Measurements from ENCODE around the gene TRIM23. TPM values are rescaled to one million over a fixed set of nuclear protein-coding genes. Genes with fewer than 3 reads are reported as not detected.

Gene TRIM23
- polyA plus RNA-seq (2013, experiment 1 of 2): 6.4 TPM
- 6.5 TPM for polyA plus RNA-seq (2013, experiment 2 of 2)

DNA sequence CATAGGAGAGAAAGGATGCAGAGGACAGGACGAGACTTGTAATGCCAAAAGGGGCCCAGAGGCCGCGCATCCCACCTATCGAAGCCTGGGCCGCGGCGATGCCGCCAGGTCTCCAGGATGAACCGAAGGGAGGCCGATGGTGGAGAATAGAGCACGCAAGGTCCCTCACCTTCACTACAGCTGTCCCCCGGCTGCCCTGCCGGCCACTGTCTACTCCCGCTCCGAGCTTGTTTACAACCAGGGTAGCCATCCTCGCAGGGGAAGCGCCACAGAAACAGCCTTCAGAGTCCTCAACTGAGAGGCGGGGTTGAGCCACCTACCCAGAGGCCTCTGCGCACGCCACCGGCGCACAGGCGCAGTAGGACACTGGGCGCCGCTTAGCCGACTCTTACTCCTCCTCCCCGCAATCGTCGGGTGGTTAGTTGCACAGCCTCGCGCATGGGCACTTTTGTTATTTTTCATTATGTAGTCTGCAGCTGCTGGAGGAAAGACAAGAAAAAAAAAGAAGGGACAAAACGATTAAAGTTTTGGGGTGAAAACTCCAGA lies at the start of gene TRIM23:
Gene TRIM23, minus strand, starts transcription at position 309 of the 546 bp plus-strand sequence. Its CDS starts 59 bp downstream, at position 250.
- H3K9me3 ChIP-seq (replicated peaks in 1 of 2; ENCODE audit: control insufficient read depth in 2 of 2, insufficient read depth in 1 of 2, low read depth in 1 of 2, low read length in 2 of 2): no peaks in the 10 kb centered on the region
- peak within 1 kb of the TSS; percentile 66 for H3K4me2 ChIP-seq (ENCODE audit: insufficient read depth, low read length, poor library complexity, severe bottlenecking)
- peaks cover 6 to 13% of the 10 kb centered on the region in 2 donors for H3K4me1 ChIP-seq (ENCODE audit: control insufficient read depth in 2 of 2, insufficient read depth in 1 of 2, low read depth in 1 of 2, low read length in 2 of 2)
- no peak within 1 kb of the TSS for H2BK5ac ChIP-seq (ENCODE audit: low read length)
- no peak within 1 kb of the TSS for H3K4ac ChIP-seq (ENCODE audit: low read length)
- H3K23ac ChIP-seq (ENCODE audit: low read depth, low read length, poor library complexity): no peak within 1 kb of the TSS
- no peak within 1 kb of the TSS for H2BK12ac ChIP-seq (ENCODE audit: low read length)
- H3K4me3 ChIP-seq (ENCODE audit: low read length in 2 of 2): peak within 1 kb of the TSS; percentile 75 to 97
- H3K14ac ChIP-seq (ENCODE audit: low read length): no peak within 1 kb of the TSS
- H3K27ac ChIP-seq (replicated peaks; ENCODE audit: low read length): peak within 1 kb of the TSS; percentile 50
- H2BK15ac ChIP-seq (ENCODE audit: low read length): no peak within 1 kb of the TSS
- H3K79me1 ChIP-seq (ENCODE audit: low read depth, low read length): no peaks in the 10 kb centered on the region
- DNase-seq (ENCODE audit: low spot score): peak; percentile 89
- no peak within 1 kb of the TSS for H2BK120ac ChIP-seq (ENCODE audit: low read depth, low read length)
- no peaks in the 10 kb centered on the region for H3K27me3 ChIP-seq (ENCODE audit: control insufficient read depth in 3 of 3, insufficient read depth in 3 of 3, low read depth in 1 of 3, low read length in 3 of 3)
- H2AFZ ChIP-seq (ENCODE audit: low read length): peak within 1 kb of the TSS; percentile 93
- H4K8ac ChIP-seq (ENCODE audit: low read depth, low read length): peak within 1 kb of the TSS; percentile 66
- H2AK5ac ChIP-seq (ENCODE audit: low read depth, low read length): no peak within 1 kb of the TSS
- H3K36me3 ChIP-seq (replicated peaks in 1 of 2; ENCODE audit: control insufficient read depth in 2 of 2, insufficient read depth in 2 of 2, low read length in 2 of 2): peaks cover 0 to 4% of the 10 kb centered on the region in 2 donors
- H4K91ac ChIP-seq (ENCODE audit: low read depth, low read length, poor library complexity): no peak within 1 kb of the TSS
- no CpG with 5 or more reads among the region's 32 CpGs for WGBS, 2 donors (ENCODE audit: extremely low coverage in 2 of 2, insufficient read length in 2 of 2, insufficient replicate concordance in 1 of 2)
- H3K9ac ChIP-seq (ENCODE audit: low read depth, low read length, poor library complexity): peak within 1 kb of the TSS; percentile 93
- peak within 1 kb of the TSS; percentile 94 for H3K18ac ChIP-seq (ENCODE audit: low read length)

DNA sequence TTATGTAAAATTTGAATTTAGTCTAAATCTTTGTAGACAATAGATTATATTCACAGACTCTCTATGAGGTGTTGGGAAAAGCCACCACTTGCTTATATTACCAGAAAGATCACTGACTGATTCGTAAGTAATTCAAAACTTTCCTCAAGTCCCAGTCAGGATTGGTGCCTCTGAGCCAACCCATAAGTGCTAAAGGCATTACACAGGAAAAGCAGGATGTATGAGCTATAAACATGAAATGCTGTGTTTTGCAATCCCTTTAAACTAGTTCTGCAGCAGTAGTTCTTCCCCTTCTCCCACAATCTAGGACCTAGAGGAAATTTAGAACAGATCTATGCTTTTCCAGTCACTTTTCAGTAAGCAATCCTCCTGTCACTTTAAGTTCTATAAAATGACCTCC lies 48.7 kb upstream of the TRIM23 start:
- H3K4ac ChIP-seq (ENCODE audit: low read length): no peak overlapping the region
- no peak for DNase-seq (ENCODE audit: low spot score)
- H4K8ac ChIP-seq (ENCODE audit: low read depth, low read length): no peak overlapping the region
- H2BK12ac ChIP-seq (ENCODE audit: low read length): no peak overlapping the region
- no peak overlapping the region for H2BK5ac ChIP-seq (ENCODE audit: low read length)
- peaks cover 1% of the 10 kb centered on the region for H3K79me1 ChIP-seq (ENCODE audit: low read depth, low read length)
- no peaks in the 10 kb centered on the region for H3K9me3 ChIP-seq (replicated peaks in 1 of 2; ENCODE audit: control insufficient read depth in 2 of 2, insufficient read depth in 1 of 2, low read depth in 1 of 2, low read length in 2 of 2)
- no peak overlapping the region for H2BK15ac ChIP-seq (ENCODE audit: low read length)
- no CpG with 5 or more reads among the region's 1 CpG for WGBS, 2 donors (ENCODE audit: extremely low coverage in 2 of 2, insufficient read length in 2 of 2, insufficient replicate concordance in 1 of 2)
- no peak overlapping the region for H2AFZ ChIP-seq (ENCODE audit: low read length)
- H3K4me2 ChIP-seq (ENCODE audit: insufficient read depth, low read length, poor library complexity, severe bottlenecking): no peak overlapping the region
- H3K18ac ChIP-seq (ENCODE audit: low read length): no peak overlapping the region
- H3K4me1 ChIP-seq (ENCODE audit: control insufficient read depth in 2 of 2, insufficient read depth in 1 of 2, low read depth in 1 of 2, low read length in 2 of 2): no peaks in the 10 kb centered on the region
- no peaks in the 10 kb centered on the region for H3K27me3 ChIP-seq (ENCODE audit: control insufficient read depth in 3 of 3, insufficient read depth in 3 of 3, low read depth in 1 of 3, low read length in 3 of 3)
- no peak overlapping the region for H3K9ac ChIP-seq (ENCODE audit: low read depth, low read length, poor library complexity)
- H2BK120ac ChIP-seq (ENCODE audit: low read depth, low read length): no peak overlapping the region
- H3K23ac ChIP-seq (ENCODE audit: low read depth, low read length, poor library complexity): no peak overlapping the region
- peaks cover 0 to 42% of the 10 kb centered on the region in 2 donors for H3K36me3 ChIP-seq (replicated peaks in 1 of 2; ENCODE audit: control insufficient read depth in 2 of 2, insufficient read depth in 2 of 2, low read length in 2 of 2)
- no peak overlapping the region for H4K91ac ChIP-seq (ENCODE audit: low read depth, low read length, poor library complexity)
- H2AK5ac ChIP-seq (ENCODE audit: low read depth, low read length): no peak overlapping the region
- no peak overlapping the region for H3K27ac ChIP-seq (replicated peaks; ENCODE audit: low read length)
- H3K4me3 ChIP-seq (ENCODE audit: low read length in 2 of 2): no peak overlapping the region
- no peak overlapping the region for H3K14ac ChIP-seq (ENCODE audit: low read length)

DNA sequence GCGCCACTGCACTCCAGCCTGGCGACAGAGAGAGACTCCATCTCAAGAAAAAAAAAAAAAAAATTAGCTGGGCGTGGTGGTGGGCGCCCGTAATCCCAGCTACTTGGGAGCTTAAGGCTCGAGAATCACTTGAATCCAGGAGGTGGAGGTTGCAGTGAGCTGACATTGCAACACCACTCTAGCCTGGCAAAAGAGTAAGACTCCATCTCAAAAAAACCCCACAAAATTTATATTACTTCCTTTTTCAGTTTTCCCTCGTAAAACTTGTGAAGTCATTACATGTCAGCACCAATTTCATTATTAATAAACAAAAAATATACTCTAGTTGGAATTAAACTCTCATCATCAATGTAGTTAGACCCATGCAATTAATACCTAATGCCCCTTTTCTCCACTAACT lies 44.6 kb upstream of the TRIM23 start:
- no peak overlapping the region for H4K91ac ChIP-seq (ENCODE audit: low read depth, low read length, poor library complexity)
- H3K79me1 ChIP-seq (ENCODE audit: low read depth, low read length): no peaks in the 10 kb centered on the region
- no peaks in the 10 kb centered on the region for H3K27me3 ChIP-seq (ENCODE audit: control insufficient read depth in 3 of 3, insufficient read depth in 3 of 3, low read depth in 1 of 3, low read length in 3 of 3)
- H3K4me2 ChIP-seq (ENCODE audit: insufficient read depth, low read length, poor library complexity, severe bottlenecking): no peak overlapping the region
- H3K18ac ChIP-seq (ENCODE audit: low read length): no peak overlapping the region
- H3K4me3 ChIP-seq (ENCODE audit: low read length in 2 of 2): no peak overlapping the region
- no peak overlapping the region for H3K4ac ChIP-seq (ENCODE audit: low read length)
- H2BK120ac ChIP-seq (ENCODE audit: low read depth, low read length): no peak overlapping the region
- H2BK12ac ChIP-seq (ENCODE audit: low read length): no peak overlapping the region
- H2BK15ac ChIP-seq (ENCODE audit: low read length): no peak overlapping the region
- peaks cover 0 to 2% of the 10 kb centered on the region in 2 donors for H3K4me1 ChIP-seq (ENCODE audit: control insufficient read depth in 2 of 2, insufficient read depth in 1 of 2, low read depth in 1 of 2, low read length in 2 of 2)
- H4K8ac ChIP-seq (ENCODE audit: low read depth, low read length): no peak overlapping the region
- H3K36me3 ChIP-seq (replicated peaks in 1 of 2; ENCODE audit: control insufficient read depth in 2 of 2, insufficient read depth in 2 of 2, low read length in 2 of 2): peaks cover 0 to 71% of the 10 kb centered on the region in 2 donors
- H3K9ac ChIP-seq (ENCODE audit: low read depth, low read length, poor library complexity): no peak overlapping the region
- no peak overlapping the region for H3K27ac ChIP-seq (replicated peaks; ENCODE audit: low read length)
- H2BK5ac ChIP-seq (ENCODE audit: low read length): no peak overlapping the region
- no peak overlapping the region for H2AFZ ChIP-seq (ENCODE audit: low read length)
- no peak overlapping the region for H3K14ac ChIP-seq (ENCODE audit: low read length)
- no CpG with 5 or more reads among the region's 7 CpGs for WGBS, 2 donors (ENCODE audit: extremely low coverage in 2 of 2, insufficient read length in 2 of 2, insufficient replicate concordance in 1 of 2)
- H2AK5ac ChIP-seq (ENCODE audit: low read depth, low read length): no peak overlapping the region
- H3K23ac ChIP-seq (ENCODE audit: low read depth, low read length, poor library complexity): no peak overlapping the region
- DNase-seq (ENCODE audit: low spot score): no peak
- H3K9me3 ChIP-seq (replicated peaks in 1 of 2; ENCODE audit: control insufficient read depth in 2 of 2, insufficient read depth in 1 of 2, low read depth in 1 of 2, low read length in 2 of 2): no peaks in the 10 kb centered on the region

- no peak overlapping the region for H3K9ac ChIP-seq (ENCODE audit: low read depth, low read length, poor library complexity)
- no CpG with 5 or more reads among the region's 1 CpG for WGBS, 2 donors (ENCODE audit: extremely low coverage in 2 of 2, insufficient read length in 2 of 2, insufficient replicate concordance in 1 of 2)
- H3K27ac ChIP-seq (replicated peaks; ENCODE audit: low read length): no peak overlapping the region
- no peak overlapping the region for H4K91ac ChIP-seq (ENCODE audit: low read depth, low read length, poor library complexity)
- no peak overlapping the region for H2AFZ ChIP-seq (ENCODE audit: low read length)
- H2BK120ac ChIP-seq (ENCODE audit: low read depth, low read length): no peak overlapping the region
- H3K4me3 ChIP-seq (ENCODE audit: low read length in 2 of 2): no peak overlapping the region
- no peak overlapping the region for H3K14ac ChIP-seq (ENCODE audit: low read length)
- peak; percentile 23 for DNase-seq (ENCODE audit: low spot score)
- H3K4me1 ChIP-seq (ENCODE audit: control insufficient read depth in 2 of 2, insufficient read depth in 1 of 2, low read depth in 1 of 2, low read length in 2 of 2): peaks cover 0 to 2% of the 10 kb centered on the region in 2 donors
- peaks cover 0 to 80% of the 10 kb centered on the region in 2 donors for H3K36me3 ChIP-seq (replicated peaks in 1 of 2; ENCODE audit: control insufficient read depth in 2 of 2, insufficient read depth in 2 of 2, low read length in 2 of 2)
- H3K79me1 ChIP-seq (ENCODE audit: low read depth, low read length): no peaks in the 10 kb centered on the region
- no peak overlapping the region for H2BK5ac ChIP-seq (ENCODE audit: low read length)
- H3K4me2 ChIP-seq (ENCODE audit: insufficient read depth, low read length, poor library complexity, severe bottlenecking): no peak overlapping the region
- H2BK15ac ChIP-seq (ENCODE audit: low read length): no peak overlapping the region
- no peak overlapping the region for H3K18ac ChIP-seq (ENCODE audit: low read length)
- no peak overlapping the region for H4K8ac ChIP-seq (ENCODE audit: low read depth, low read length)
- no peak overlapping the region for H3K23ac ChIP-seq (ENCODE audit: low read depth, low read length, poor library complexity)
- H2BK12ac ChIP-seq (ENCODE audit: low read length): no peak overlapping the region
- no peak overlapping the region for H2AK5ac ChIP-seq (ENCODE audit: low read depth, low read length)
- no peaks in the 10 kb centered on the region for H3K9me3 ChIP-seq (replicated peaks in 1 of 2; ENCODE audit: control insufficient read depth in 2 of 2, insufficient read depth in 1 of 2, low read depth in 1 of 2, low read length in 2 of 2)
- no peaks in the 10 kb centered on the region for H3K27me3 ChIP-seq (ENCODE audit: control insufficient read depth in 3 of 3, insufficient read depth in 3 of 3, low read depth in 1 of 3, low read length in 3 of 3)
- no peak overlapping the region for H3K4ac ChIP-seq (ENCODE audit: low read length)
Observed at GRCh38 chr5:65663804-65664521, 39.8 kb upstream of the TRIM23 start.

All from neuronal stem cell (in vitro differentiated cells).